Measurements from ENCODE around the gene TMEM50B. TPM values are rescaled to one million over a fixed set of nuclear protein-coding genes. Genes with fewer than 3 reads are reported as not detected.
A peak's percentile ranks its signal among the peaks of the same experiment; 100 is the strongest.

The TMEM50B gene
- total and polyA plus RNA-seq, 12 donors = 27.7 to 122 (median 47.0) TPM

DNA sequence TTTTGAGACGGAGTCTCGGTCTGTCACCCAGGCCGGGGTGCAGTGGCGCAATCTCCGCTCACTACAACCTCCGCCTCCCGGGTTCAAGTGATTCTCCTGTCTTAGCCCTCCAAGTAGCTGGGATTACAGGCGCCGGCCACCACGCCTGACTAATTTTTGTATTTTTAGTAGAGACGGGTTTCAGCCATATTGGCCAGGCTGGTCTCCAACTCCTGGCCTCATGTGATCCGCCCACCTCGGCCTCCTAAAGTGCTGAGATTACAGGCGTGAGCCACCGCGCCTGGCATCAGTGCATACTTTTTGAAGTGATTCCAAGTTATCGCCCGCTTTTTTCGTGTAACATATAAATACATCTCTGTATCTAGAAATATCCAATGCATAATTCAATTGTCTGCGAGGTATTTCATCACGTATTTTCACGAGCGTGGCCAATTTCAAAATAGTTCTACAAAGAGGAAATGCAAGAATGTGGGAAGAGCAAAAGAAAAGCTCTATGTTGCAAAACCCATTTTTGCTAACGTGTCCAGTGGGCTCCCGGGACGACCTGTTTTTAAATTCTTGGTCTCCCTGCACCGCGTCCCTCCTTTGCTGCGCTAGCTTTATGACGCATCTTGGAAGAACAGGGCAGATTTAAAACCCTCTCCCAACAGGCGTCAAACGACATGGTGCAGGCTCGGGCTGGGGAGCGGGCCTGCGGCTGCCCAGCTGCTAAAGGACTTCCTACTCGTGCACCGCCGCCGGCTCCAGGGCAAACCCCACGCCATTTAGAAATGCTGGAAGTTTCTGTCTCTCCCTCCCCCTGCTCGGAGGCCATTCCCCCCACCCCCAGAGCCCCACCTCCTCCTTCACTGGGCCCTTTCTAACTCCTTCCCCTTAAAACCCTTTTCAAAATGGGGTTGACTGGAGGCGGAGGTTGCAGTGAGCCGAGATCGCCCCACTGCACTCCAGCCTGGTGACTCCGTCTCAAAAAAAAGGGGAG is 77.5 kb downstream of the TMEM50B start:
- 38 to 50% (median 49%) methylated on average over 43 to 45 of the region's 45 CpGs for WGBS, 4 donors
- Histone ChIP-seq H3K27me3 (no peaks in the 10 kb centered on the region), H3K4me1 (replicated peaks in 1 of 2) (peaks cover 6 to 14% of the 10 kb centered on the region in 2 donors), H3K27ac (peak overlapping the region; percentile 64 to 99 (median 90)), H3K4me3 (peak overlapping the region in 2 of 4 donors; percentile 90 to 97), H3K9me3 (replicated peaks in 1 of 3) (no peaks in the 10 kb centered on the region), H3K36me3 (replicated peaks in 1 of 2) (no peaks in the 10 kb centered on the region)
- DNase-seq = peak; percentile 52 to 82 (median 66)
- TF ChIP-seq POLR2A (IDR thresholded peaks at IDR 0.05) = peak; percentile 37 to 63
- TF ChIP-seq, protein P1, sequence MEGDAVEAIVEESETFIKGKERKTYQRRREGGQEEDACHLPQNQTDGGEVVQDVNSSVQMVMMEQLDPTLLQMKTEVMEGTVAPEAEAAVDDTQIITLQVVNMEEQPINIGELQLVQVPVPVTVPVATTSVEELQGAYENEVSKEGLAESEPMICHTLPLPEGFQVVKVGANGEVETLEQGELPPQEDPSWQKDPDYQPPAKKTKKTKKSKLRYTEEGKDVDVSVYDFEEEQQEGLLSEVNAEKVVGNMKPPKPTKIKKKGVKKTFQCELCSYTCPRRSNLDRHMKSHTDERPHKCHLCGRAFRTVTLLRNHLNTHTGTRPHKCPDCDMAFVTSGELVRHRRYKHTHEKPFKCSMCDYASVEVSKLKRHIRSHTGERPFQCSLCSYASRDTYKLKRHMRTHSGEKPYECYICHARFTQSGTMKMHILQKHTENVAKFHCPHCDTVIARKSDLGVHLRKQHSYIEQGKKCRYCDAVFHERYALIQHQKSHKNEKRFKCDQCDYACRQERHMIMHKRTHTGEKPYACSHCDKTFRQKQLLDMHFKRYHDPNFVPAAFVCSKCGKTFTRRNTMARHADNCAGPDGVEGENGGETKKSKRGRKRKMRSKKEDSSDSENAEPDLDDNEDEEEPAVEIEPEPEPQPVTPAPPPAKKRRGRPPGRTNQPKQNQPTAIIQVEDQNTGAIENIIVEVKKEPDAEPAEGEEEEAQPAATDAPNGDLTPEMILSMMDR (IDR thresholded peaks at IDR 0.05) = no peak
- intact Hi-C loops (cut with DNase I) = no loop called here

DNA sequence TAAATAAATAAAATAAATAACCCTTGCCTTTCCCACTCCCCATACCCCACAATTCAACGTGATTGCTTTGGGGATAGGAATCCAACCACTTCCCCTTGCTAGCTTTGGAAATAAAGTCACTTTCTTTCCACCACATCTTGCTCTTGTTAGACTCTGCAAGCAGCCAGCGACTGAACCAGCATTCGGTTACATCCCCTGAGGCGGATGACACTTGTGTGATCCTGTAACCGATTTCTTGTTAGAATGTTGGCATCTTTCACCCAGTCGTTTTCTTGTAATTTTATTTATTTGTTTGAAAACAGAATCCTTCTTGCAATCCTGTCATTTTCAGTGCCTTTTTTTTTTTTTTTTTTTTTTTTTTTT is 78.2 kb downstream of the TMEM50B start:
- Histone ChIP-seq H3K4me1 (replicated peaks in 1 of 2) (peaks cover 6 to 14% of the 10 kb centered on the region in 2 donors), H3K27ac (peak overlapping the region in 3 of 5 donors; percentile 65 to 94 (median 81))
- whole genome bisulfite sequencing, 4 donors = 70 to 77% (median 72%) methylated on average over 6 of the region's 6 CpGs

More for the DNA sequence above, 78.2 kb downstream of the TMEM50B start:
- Histone ChIP-seq H3K4me3 (no peak overlapping the region), H3K9me3 (replicated peaks in 1 of 3) (no peaks in the 10 kb centered on the region), H3K36me3 (replicated peaks in 1 of 2) (no peaks in the 10 kb centered on the region), H3K27me3 (no peaks in the 10 kb centered on the region)
- TF ChIP-seq, protein P1 (IDR thresholded peaks at IDR 0.05) = no peak
- intact Hi-C loops (cut with DNase I) = no loop called here
- DNase-seq = no peak

Other genes with a start within 250 kb of the TMEM50B start
- gene IL10RB, start 213.6 kb downstream of the TMEM50B start, total RNA-seq = 10 to 100 TPM; 21.5 to 55.0 (median 30.1) TPM
- 10 to 100 TPM; 14.7 to 20.8 (median 14.9) TPM for gene IL10RB, start 213.6 kb downstream of the TMEM50B start, polyA plus RNA-seq
- gene IFNAR1, start 155.0 kb downstream of the TMEM50B start, total RNA-seq = 10 to 100 TPM; 18.1 to 71.2 (median 38.0) TPM
- 10 to 100 TPM in 1 of 3 donors, 1 to 10 TPM in 2; 7.3 to 36.4 (median 8.8) TPM for gene IFNAR1, start 155.0 kb downstream of the TMEM50B start, polyA plus RNA-seq
- gene IFNGR2, start 76.6 kb downstream of the TMEM50B start, total RNA-seq = 10 to 100 TPM; 44.5 to 75.8 (median 60.8) TPM
- gene IFNGR2, start 76.6 kb downstream of the TMEM50B start, polyA plus RNA-seq = 10 to 100 TPM; 50.3 to 87.4 (median 57.4) TPM
- 1 to 10 TPM; 2.4 to 9.1 (median 4.1) TPM for gene DNAJC28, start 11.7 kb upstream of the TMEM50B start, total RNA-seq
- gene DNAJC28, start 11.7 kb upstream of the TMEM50B start, polyA plus RNA-seq = 1 to 10 TPM; 2.4 to 6.8 (median 3.3) TPM
- gene GART, start 62.1 kb upstream of the TMEM50B start, total RNA-seq = 10 to 100 TPM; 41.6 to 71.4 (median 61.9) TPM
- gene GART, start 62.1 kb upstream of the TMEM50B start, polyA plus RNA-seq = 10 to 100 TPM; 15.1 to 80.8 (median 17.5) TPM
- 100 to 1,000 TPM; 128 to 263 (median 204) TPM for gene SON, start 63.1 kb upstream of the TMEM50B start, total RNA-seq
- gene SON, start 63.1 kb upstream of the TMEM50B start, polyA plus RNA-seq = 100 to 1,000 TPM; 246 to 386 (median 284) TPM
- gene DONSON, start 108.7 kb upstream of the TMEM50B start, total RNA-seq = 10 to 100 TPM in 1 of 9 donors, 1 to 10 TPM in 8; 3.3 to 12.3 (median 5.0) TPM
- gene DONSON, start 108.7 kb upstream of the TMEM50B start, polyA plus RNA-seq = 10 to 100 TPM in 2 of 3 donors, 1 to 10 TPM in 1; 8.2 to 34.3 (median 12.1) TPM
- gene CRYZL1, start 161.8 kb upstream of the TMEM50B start, total RNA-seq = 10 to 100 TPM; 14.0 to 37.4 (median 26.4) TPM
- gene CRYZL1, start 161.8 kb upstream of the TMEM50B start, polyA plus RNA-seq = 10 to 100 TPM; 35.8 to 69.5 (median 39.0) TPM
- 10 to 100 TPM; 31.6 to 60.5 (median 38.1) TPM for gene ITSN1, start 162.5 kb upstream of the TMEM50B start, total RNA-seq
- 10 to 100 TPM; 20.0 to 39.7 (median 34.7) TPM for gene ITSN1, start 162.5 kb upstream of the TMEM50B start, polyA plus RNA-seq